Gastroesophageal sphincter (tissue), 3 donors: ENCODE measurements around the gene F10.

Source experiments
- CTCF ChIP-seq, 4 experiments: fragments of 200-600 bp in 2 of 4; fragments of 450-650 bp in 2 of 4; sonication (generic) in 1 of 4; IDR thresholded peaks; one replicate each; pipeline ENCODE4 v1.5.1; 2017 to 2019; ENCODE audit warnings: antibody characterized with exemption in 4 of 4, mild to moderate bottlenecking in 2 of 4, moderate library complexity in 2 of 4
- EP300 ChIP-seq: sonication (generic); formaldehyde crosslinking; IDR thresholded peaks from one replicate; pipeline ENCODE4 v1.6.1; 2017; ENCODE audit warnings: antibody characterized with exemption, mild to moderate bottlenecking
- POLR2A ChIP-seq, 2 donors: fragments of 450-650 bp; IDR thresholded peaks; one replicate each; pipeline ENCODE4 v1.6.1; 2017; ENCODE audit warnings: antibody characterized with exemption in 2 of 2, mild to moderate bottlenecking in 2 of 2, moderate library complexity in 1 of 2
- POLR2AphosphoS5 ChIP-seq: sonication (generic); formaldehyde crosslinking; IDR thresholded peaks from one replicate; pipeline ENCODE4 v1.6.1; 2017; ENCODE audit warnings: antibody characterized with exemption

- TF ChIP-seq CTCF (IDR thresholded peaks at IDR 0.05) (no peak), POLR2A (IDR thresholded peaks at IDR 0.05) (no peak), POLR2AphosphoS5 (no peak), EP300 (no peak)
Observed at GRCh38 chr13:113164492-113164891, 41.9 kb downstream of the F10 start.
